Measurements from ENCODE around the gene MTHFSD. TPM values are rescaled to one million over a fixed set of nuclear protein-coding genes. Genes with fewer than 3 reads are reported as not detected.

The MTHFSD gene
- total RNA-seq, 2 donors from 2014 or later, result 15.4 to 23.7 TPM

GRCh38 chr16:86579268-86580062, 24.4 kb upstream of the MTHFSD start:
- H3K9ac ChIP-seq (ENCODE audit: low read depth in 2 of 2, low read length in 2 of 2), result peak overlapping the region in 1 of 2 donors; percentile 54
- peak overlapping the region; percentile 15 for H3K4me3 ChIP-seq
- peak overlapping the region; percentile 47 for H3K27ac ChIP-seq
- no peaks in the 10 kb centered on the region for H3K36me3 ChIP-seq
- TF ChIP-seq CTCF (IDR thresholded peaks at IDR 0.05), result no peak
- DNase-seq, result no peak
- H3K9me3 ChIP-seq, result no peaks in the 10 kb centered on the region
- intact Hi-C loops (cut with DNase I), result no loop called here
- H3K4me1 ChIP-seq, result peaks cover 4% of the 10 kb centered on the region
- H3K27me3 ChIP-seq, result peaks cover 40% of the 10 kb centered on the region

DNA sequence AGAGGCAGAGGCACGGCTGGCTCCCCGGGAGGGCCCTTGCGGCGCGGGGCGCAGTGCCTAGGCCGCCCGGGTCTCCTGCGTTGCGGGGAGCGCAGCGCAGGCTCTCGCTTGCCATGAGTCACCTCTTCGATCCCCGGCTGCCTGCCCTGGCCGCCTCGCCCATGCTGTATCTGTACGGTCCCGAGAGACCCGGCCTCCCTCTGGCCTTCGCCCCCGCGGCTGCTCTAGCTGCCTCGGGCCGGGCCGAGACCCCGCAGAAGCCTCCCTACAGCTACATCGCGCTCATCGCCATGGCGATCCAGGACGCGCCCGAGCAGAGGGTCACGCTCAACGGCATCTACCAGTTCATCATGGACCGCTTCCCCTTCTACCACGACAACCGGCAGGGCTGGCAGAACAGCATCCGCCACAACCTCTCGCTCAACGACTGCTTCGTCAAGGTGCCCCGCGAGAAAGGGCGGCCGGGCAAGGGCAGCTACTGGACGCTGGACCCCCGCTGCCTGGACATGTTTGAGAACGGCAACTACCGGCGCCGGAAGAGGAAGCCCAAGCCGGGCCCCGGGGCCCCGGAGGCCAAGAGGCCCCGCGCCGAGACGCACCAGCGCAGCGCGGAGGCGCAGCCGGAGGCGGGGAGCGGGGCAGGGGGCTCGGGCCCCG, 23.7 kb upstream of the MTHFSD start:
- H3K36me3 ChIP-seq, result no peaks in the 10 kb centered on the region
- no peak for TF ChIP-seq CTCF (IDR thresholded peaks at IDR 0.05)
- H3K27ac ChIP-seq, result peak overlapping the region; percentile 47
- intact Hi-C loops (cut with DNase I), result no loop called here
- H3K9ac ChIP-seq (ENCODE audit: low read depth in 2 of 2, low read length in 2 of 2), result peak overlapping the region in 1 of 2 donors; percentile 53
- H3K4me3 ChIP-seq, result peak overlapping the region; percentile 15
- peaks cover 43% of the 10 kb centered on the region for H3K27me3 ChIP-seq
- peaks cover 4% of the 10 kb centered on the region for H3K4me1 ChIP-seq
- H3K9me3 ChIP-seq, result no peaks in the 10 kb centered on the region
- no peak for DNase-seq

- Histone ChIP-seq H3K27ac (peak within 1 kb of the TSS; percentile 47), H3K9ac (ENCODE audit: low read depth in 2 of 2, low read length in 2 of 2) (peak within 1 kb of the TSS in 1 of 2 donors; percentile 53)
Measured at GRCh38 chr16:86578061-86578599, 23.1 kb upstream of the MTHFSD start, which contains the start of gene FOXL1. TSS of gene FOXL1 (plus strand) at chr16:86578549. CDS start at chr16:86578724, 175 bp downstream.

GRCh38 chr16:86577314-86577971, 22.4 kb upstream of the MTHFSD start:
- Histone ChIP-seq H3K9me3 (no peaks in the 10 kb centered on the region), H3K27ac (peak overlapping the region; percentile 38), H3K9ac (ENCODE audit: low read depth in 2 of 2, low read length in 2 of 2) (peak overlapping the region in 1 of 2 donors; percentile 18), H3K36me3 (no peaks in the 10 kb centered on the region), H3K27me3 (peaks cover 51% of the 10 kb centered on the region), H3K4me1 (peaks cover 4% of the 10 kb centered on the region), H3K4me3 (no peak overlapping the region)
- no peak for DNase-seq
- no peak for TF ChIP-seq CTCF (IDR thresholded peaks at IDR 0.05)
- intact Hi-C loops (cut with DNase I), result no loop called here

More at GRCh38 chr16:86578061-86578599, 23.1 kb upstream of the MTHFSD start, which contains the start of gene FOXL1:
- TF ChIP-seq CTCF (IDR thresholded peaks at IDR 0.05), result no peak
- H3K4me3 ChIP-seq, result peak within 1 kb of the TSS; percentile 15
- H3K27me3 ChIP-seq, result peaks cover 49% of the 10 kb centered on the region
- H3K36me3 ChIP-seq, result no peaks in the 10 kb centered on the region
- H3K4me1 ChIP-seq, result peaks cover 4% of the 10 kb centered on the region
- no peak for DNase-seq
- H3K9me3 ChIP-seq, result no peaks in the 10 kb centered on the region
- intact Hi-C loops (cut with DNase I), result no loop called here

All from colonic mucosa (tissue), 4 donors.